ENCODE results near the gene SRPK2.

SRPK2 gene

DNA sequence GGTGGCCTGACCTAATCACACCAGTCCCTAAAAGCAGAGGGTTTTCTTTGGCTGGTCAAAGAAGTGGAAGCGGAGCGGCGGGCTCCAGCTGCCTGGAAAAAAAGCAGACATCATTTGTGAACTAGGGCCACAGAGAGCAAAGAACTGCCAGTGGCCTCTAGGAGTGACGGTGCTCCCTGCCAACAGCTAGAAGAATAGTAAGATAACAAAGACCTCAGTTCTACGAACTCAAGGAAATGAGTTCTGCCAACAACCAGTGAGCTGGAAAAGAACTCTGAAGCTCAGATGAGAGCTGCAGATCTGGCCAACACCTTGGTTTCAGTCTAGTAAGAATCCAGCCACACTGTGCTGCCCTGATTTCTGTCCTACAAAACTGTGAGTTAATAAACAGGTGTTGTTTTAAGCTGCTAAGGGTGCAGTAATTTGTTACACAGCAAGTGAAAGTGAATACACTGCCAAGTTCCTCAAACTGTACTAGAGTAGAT lies 178.0 kb downstream of the SRPK2 start:
- no peak overlapping the region for H3K27ac ChIP-seq (ENCODE audit: extremely low read depth, low read depth, low read length)
- CTCF ChIA-PET: no interaction called here
- no peak overlapping the region for H3K4me3 ChIP-seq (ENCODE audit: low read depth, low read length)

GRCh38 chr7:105209870-105210269 lies 178.9 kb downstream of the SRPK2 start:
- Histone ChIP-seq H3K4me1 (ENCODE audit: control insufficient read depth, insufficient read depth, low read length) (no peaks in the 10 kb centered on the region), H3K27ac (ENCODE audit: extremely low read depth, low read depth, low read length) (no peak overlapping the region), H3K4me3 (ENCODE audit: low read depth, low read length) (no peak overlapping the region), H3K9me3 (ENCODE audit: control insufficient read depth, insufficient read depth, low read depth, low read length) (no peaks in the 10 kb centered on the region), H3K36me3 (ENCODE audit: control insufficient read depth in 2 of 2, insufficient read depth in 1 of 2, low read length in 2 of 2) (no peaks in the 10 kb centered on the region)
- ChIA-PET CTCF (interaction anchor here (0.5 to 0.8 kb wide), 2 partner anchors 14 to 235 kb away, joined by 3 to 4 read pairs; no protein-coding TSS in a partner anchor), POLR2A (interaction anchor here (0.5 kb wide), 1 partner anchor 462 kb away, joined by 6 read pairs; no protein-coding TSS in a partner anchor)
- TF ChIP-seq ZNF658 (tag by site-specific recombination; IDR thresholded peaks at IDR 0.05) (no peak), ZFP3 (tag by site-specific recombination; IDR thresholded peaks at IDR 0.05; ENCODE audit: low read depth) (no peak), ZNF223 (tag by site-specific recombination; IDR thresholded peaks at IDR 0.05) (no peak), ZNF473 (tag by site-specific recombination; IDR thresholded peaks at IDR 0.05) (no peak), ZNF280C (tag by site-specific recombination; IDR thresholded peaks at IDR 0.05) (no peak), ZNF341 (tag by site-specific recombination; IDR thresholded peaks at IDR 0.05; ENCODE audit: low read depth) (no peak)
- TF ChIP-seq, protein P1, sequence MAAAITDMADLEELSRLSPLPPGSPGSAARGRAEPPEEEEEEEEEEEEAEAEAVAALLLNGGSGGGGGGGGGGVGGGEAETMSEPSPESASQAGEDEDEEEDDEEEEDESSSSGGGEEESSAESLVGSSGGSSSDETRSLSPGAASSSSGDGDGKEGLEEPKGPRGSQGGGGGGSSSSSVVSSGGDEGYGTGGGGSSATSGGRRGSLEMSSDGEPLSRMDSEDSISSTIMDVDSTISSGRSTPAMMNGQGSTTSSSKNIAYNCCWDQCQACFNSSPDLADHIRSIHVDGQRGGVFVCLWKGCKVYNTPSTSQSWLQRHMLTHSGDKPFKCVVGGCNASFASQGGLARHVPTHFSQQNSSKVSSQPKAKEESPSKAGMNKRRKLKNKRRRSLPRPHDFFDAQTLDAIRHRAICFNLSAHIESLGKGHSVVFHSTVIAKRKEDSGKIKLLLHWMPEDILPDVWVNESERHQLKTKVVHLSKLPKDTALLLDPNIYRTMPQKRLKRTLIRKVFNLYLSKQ (tag by site-specific recombination; IDR thresholded peaks at IDR 0.05; ENCODE audit: borderline replicate concordance): no peak

More for the DNA sequence above, 178.0 kb downstream of the SRPK2 start:
- no peaks in the 10 kb centered on the region for H3K36me3 ChIP-seq (ENCODE audit: control insufficient read depth in 2 of 2, insufficient read depth in 1 of 2, low read length in 2 of 2)
- TF ChIP-seq KLF10 (tag by site-specific recombination; IDR thresholded peaks at IDR 0.05): no peak
- TF ChIP-seq KLF7 (tag by site-specific recombination; IDR thresholded peaks at IDR 0.05; ENCODE audit: borderline replicate concordance): no peak
- no peak for TF ChIP-seq ZNF692 (tag by site-specific recombination; IDR thresholded peaks at IDR 0.05)
- TF ChIP-seq, protein P2, sequence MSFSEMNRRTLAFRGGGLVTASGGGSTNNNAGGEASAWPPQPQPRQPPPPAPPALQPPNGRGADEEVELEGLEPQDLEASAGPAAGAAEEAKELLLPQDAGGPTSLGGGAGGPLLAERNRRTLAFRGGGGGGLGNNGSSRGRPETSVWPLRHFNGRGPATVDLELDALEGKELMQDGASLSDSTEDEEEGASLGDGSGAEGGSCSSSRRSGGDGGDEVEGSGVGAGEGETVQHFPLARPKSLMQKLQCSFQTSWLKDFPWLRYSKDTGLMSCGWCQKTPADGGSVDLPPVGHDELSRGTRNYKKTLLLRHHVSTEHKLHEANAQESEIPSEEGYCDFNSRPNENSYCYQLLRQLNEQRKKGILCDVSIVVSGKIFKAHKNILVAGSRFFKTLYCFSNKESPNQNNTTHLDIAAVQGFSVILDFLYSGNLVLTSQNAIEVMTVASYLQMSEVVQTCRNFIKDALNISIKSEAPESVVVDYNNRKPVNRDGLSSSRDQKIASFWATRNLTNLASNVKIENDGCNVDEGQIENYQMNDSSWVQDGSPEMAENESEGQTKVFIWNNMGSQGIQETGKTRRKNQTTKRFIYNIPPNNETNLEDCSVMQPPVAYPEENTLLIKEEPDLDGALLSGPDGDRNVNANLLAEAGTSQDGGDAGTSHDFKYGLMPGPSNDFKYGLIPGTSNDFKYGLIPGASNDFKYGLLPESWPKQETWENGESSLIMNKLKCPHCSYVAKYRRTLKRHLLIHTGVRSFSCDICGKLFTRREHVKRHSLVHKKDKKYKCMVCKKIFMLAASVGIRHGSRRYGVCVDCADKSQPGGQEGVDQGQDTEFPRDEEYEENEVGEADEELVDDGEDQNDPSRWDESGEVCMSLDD (tag by site-specific recombination; IDR thresholded peaks at IDR 0.05): no peak
- TF ChIP-seq, protein P3, sequence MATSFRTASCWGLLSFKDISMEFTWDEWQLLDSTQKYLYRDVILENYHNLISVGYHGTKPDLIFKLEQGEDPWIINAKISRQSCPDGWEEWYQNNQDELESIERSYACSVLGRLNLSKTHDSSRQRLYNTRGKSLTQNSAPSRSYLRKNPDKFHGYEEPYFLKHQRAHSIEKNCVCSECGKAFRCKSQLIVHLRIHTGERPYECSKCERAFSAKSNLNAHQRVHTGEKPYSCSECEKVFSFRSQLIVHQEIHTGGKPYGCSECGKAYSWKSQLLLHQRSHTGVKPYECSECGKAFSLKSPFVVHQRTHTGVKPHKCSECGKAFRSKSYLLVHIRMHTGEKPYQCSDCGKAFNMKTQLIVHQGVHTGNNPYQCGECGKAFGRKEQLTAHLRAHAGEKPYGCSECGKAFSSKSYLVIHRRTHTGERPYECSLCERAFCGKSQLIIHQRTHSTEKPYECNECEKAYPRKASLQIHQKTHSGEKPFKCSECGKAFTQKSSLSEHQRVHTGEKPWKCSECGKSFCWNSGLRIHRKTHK (tag by site-specific recombination; IDR thresholded peaks at IDR 0.05): no peak
- no peak for TF ChIP-seq ZNF366 (tag by site-specific recombination; conservative IDR thresholded peaks at IDR 0.05)
- TF ChIP-seq ZSCAN16 (tag by site-specific recombination; IDR thresholded peaks at IDR 0.05): no peak
- TF ChIP-seq ZBTB1 (tag by site-specific recombination; IDR thresholded peaks at IDR 0.05): no peak
- no peak for TF ChIP-seq ZNF37A (tag by site-specific recombination; IDR thresholded peaks at IDR 0.05)
- no peak for TF ChIP-seq TSHZ1 (tag by site-specific recombination; IDR thresholded peaks at IDR 0.05; ENCODE audit: borderline replicate concordance)
- TF ChIP-seq ZNF623 (tag by site-specific recombination; IDR thresholded peaks at IDR 0.05): no peak
- TF ChIP-seq ZFP69B (tag by site-specific recombination; IDR thresholded peaks at IDR 0.05): no peak
- POLR2A ChIA-PET: interaction anchor here (0.5 to 0.6 kb wide), 2 partner anchors 11 to 461 kb away, joined by 4 to 6 read pairs; no protein-coding TSS in a partner anchor
- H3K4me1 ChIP-seq (ENCODE audit: control insufficient read depth, insufficient read depth, low read length): no peaks in the 10 kb centered on the region
- no peaks in the 10 kb centered on the region for H3K9me3 ChIP-seq (ENCODE audit: control insufficient read depth, insufficient read depth, low read depth, low read length)

Measured in HEK293 (cell line).